Sigmoid colon (tissue), 3 donors: ENCODE data around the gene RASL11A.

ENCODE experiments used
- CTCF ChIP-seq, 4 experiments: fragments of 450-650 bp in 3 of 4; fragments of 200-600 bp in 1 of 4; IDR thresholded peaks; one replicate each; pipeline ENCODE4 v1.5.1; 2016 to 2019; ENCODE audit warnings: antibody characterized with exemption in 4 of 4, mild to moderate bottlenecking in 3 of 4, moderate library complexity in 2 of 4
- POLR2A ChIP-seq, 2 donors: fragments of 450-650 bp; IDR thresholded peaks; one replicate each; pipeline ENCODE4 v1.6.1; 2016; ENCODE audit warnings: antibody characterized with exemption in 2 of 2, mild to moderate bottlenecking in 2 of 2, moderate library complexity in 2 of 2

DNA sequence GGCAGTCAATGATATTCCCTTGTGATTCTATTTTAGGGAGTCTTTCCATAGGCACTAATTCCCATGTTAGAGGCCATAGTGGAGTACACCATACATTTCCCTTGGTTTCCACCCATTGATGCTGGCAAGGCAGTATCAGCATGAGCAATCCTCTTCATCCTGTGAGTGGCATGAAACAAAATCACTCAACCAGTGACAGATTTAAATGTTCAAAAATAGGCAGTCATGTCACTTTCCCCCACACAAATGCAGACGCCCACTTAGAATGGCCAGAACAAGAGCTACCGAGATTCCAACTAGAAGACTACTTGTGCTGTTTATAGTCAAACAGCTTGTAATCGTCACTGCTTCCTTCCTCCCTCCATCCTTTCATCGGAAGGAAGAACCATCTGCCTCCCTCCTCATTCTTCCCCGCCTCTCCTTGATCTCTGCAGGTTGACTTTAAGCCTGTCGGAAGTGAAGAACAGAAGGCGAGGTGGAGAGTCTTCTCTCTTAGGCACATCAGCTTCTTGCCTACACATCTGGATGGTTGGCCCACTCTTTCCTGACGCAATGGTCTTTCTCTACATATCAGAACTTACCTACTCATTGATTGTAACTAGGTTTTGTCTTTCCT is 22.6 kb downstream of the RASL11A start:
- TF ChIP-seq CTCF (IDR thresholded peaks at IDR 0.05): no peak
- no peak for TF ChIP-seq POLR2A (IDR thresholded peaks at IDR 0.05)
